ENCODE results near the gene DDT.
"Not testable (repeated sequence)": the region's sequence is repeated elsewhere in the genome, so short reads cannot be mapped to it uniquely, and the experiment has no call there.

Gene DDT

DNA sequence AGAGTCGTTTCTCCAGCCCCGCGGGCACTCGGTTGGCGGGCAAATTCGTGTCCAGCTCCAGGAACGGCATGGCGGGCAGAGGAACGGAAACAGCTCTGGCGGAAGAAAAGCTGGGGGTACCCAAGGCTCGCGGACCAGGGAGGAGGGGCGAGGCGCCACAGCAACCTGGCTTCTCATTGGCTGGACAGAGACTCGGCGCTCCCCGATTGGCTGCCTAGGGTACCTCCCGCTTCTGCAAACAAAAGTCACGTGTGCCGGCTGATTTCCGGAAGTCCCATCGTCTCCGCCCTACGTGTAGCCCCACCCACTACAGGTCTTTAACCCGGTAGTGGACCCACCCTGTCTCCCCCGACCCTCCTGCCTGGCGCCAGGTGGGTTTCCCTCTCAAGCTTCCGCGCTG is at the start of gene DDT:
Gene DDT, minus strand, starts transcription at position 97 of the 400 bp plus-strand sequence. Its CDS starts 27 bp downstream, at position 70.
- DNase-seq (ENCODE audit: low read depth) = not testable (repeated sequence)

DNA sequence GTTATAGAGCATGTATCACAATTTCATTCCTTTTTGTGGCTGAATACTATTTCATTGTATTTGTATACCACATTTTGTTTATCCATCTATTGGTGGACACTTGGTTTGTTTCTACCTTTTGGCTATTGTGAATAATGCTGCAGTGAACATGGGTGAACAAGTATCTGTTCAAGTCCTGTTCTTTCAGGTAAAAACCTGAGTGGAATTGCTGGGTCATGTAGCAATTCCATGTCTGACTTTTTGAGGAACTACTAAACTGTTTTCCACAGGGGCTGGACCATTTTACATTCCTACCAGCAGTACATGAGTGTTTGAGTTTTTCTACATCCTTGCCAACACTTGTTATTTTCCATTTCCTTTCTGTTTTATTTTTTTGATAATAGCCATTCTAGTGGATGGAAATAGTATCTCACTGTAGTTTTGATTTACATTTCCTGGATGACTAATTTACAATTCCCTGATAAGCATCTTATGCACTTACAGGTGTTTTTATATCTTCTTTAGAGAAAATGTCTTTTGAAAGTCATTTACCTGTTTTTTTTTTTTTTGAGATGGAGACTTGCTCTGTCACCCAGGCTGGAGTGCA is 49.1 kb upstream of the DDT start:
- DNase-seq (ENCODE audit: low read depth) = no peak

DNA sequence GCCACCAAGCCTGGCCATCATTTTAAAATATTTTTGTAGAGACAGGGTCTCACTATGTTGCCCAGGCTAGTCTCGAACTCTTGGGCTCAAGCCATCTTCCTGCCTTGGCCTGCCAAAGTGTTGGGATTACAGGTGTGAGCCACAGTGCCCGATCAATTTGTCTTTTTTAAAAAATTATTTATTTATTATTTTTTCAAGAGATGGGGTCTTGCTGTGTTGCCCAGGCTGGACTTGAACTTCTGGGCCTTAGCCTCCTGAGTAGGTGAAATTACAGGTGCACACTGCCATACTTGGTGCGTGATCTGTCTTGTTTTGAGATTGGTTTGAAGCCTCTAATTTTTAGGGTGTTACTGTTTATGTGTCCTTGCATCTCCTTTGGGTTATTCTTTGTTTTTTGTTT is 47.1 kb upstream of the DDT start:
- no peak for DNase-seq (ENCODE audit: low read depth)

DNA sequence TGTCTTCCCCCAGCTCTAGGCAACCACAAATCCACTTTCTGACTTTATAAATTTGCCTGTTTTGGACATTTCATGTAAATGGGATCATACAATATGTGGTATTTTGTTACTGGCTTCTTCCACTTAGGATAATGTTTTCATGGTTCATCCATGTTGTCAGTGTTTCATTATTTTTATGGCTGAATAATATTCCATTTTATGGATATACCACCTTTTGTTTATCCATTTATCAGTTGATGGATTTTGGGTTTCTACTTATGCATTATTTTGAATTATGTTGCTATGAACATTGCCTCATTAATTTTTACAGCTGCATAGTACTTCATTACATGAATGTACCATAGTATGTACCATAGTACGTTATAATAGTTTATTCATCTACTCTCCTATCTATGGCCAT is 41.9 kb upstream of the DDT start:
- DNase-seq (ENCODE audit: low read depth) = no peak

DNA sequence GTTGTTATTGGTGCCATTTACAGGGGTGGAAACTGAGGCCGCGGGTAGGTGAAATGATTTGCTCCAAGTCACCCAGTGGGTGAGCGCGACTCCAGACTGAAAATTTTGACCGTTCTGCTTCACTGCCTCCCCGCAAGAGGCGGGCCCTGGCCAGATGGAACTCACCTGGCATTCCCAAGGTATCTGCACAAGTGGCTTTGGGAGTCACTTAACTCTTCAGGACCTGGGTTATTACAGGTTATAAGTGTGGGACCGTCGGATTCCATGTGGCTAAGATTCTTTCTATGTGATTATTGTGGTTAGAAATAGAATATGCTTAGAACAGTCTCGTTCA is 37.5 kb upstream of the DDT start:
- DNase-seq (ENCODE audit: low read depth) = no peak

DNA sequence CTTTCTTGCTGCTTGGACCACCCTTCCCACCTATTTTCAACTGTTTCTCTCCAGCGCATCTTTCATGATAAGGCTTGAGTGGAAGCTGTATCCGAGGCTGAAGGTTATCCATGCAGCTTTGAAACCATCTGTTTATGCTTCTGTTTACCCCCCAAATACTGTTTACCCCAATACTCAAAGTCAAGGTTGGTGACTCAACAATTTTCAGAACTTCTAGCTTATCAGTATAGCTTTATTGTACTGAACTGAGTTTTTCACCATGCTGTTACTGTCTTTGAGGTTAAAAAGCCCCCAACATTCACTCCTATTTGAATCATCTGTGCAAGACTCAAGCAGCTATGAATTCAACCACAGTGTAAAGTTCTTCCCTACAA is 35.8 kb upstream of the DDT start:
- no peak for DNase-seq (ENCODE audit: low read depth)

DNA sequence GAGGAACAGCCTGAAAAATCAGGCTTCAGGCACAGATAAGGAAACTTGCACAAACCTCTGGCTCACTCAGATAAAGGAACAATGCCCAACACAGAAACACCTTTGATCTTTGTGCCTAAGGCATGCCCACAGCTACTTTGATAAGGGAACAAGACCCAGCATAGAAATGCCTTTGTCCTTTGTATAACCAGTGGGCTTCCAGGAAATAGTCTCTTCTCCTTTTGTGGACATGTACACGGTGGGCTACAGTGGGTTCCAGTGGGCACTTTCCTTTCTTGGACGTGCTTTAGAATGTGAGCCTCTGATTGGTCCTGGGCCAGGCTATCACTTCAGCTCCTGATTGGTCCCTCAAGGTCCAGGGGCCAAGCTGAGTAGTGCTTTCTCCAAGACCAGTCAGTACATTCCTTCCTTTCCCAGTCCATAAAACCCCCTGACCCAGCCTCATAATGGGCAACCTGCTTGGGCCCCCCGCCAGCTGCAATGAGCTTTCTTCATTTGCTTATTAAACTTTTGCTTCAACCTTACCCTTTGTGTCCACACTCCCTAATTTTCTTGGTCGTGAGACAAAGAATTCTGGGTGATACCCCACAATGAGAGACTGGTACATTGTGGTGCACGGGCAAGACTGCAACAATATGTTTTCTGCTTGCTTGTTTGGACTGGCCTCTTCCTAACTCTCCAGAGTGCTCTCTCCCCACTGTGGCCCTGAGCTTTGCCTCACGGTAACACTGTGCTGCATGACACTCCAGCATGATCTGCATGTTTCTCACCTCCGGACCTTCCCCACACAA is 35.2 kb upstream of the DDT start:
- DNase-seq (ENCODE audit: low read depth) = no peak

- DNase-seq (ENCODE audit: low read depth) = no peak
Measured at GRCh38 chr22:24008381-24009226, 34.4 kb upstream of the DDT start.

DNA sequence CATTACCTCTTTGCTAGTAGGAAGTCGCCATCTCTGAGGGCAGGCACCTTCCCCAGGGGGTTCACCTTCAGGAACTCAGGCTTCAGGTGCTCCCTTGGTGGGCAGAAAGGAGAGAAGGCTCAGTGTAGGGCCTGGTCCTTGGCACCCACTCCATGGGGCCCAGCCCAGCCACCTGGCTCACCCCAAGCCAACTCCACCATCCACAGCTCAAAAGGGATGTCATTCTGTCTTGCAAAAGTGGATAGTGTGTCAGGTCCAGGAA is 33.7 kb upstream of the DDT start:
- no peak for DNase-seq (ENCODE audit: low read depth)

DNA sequence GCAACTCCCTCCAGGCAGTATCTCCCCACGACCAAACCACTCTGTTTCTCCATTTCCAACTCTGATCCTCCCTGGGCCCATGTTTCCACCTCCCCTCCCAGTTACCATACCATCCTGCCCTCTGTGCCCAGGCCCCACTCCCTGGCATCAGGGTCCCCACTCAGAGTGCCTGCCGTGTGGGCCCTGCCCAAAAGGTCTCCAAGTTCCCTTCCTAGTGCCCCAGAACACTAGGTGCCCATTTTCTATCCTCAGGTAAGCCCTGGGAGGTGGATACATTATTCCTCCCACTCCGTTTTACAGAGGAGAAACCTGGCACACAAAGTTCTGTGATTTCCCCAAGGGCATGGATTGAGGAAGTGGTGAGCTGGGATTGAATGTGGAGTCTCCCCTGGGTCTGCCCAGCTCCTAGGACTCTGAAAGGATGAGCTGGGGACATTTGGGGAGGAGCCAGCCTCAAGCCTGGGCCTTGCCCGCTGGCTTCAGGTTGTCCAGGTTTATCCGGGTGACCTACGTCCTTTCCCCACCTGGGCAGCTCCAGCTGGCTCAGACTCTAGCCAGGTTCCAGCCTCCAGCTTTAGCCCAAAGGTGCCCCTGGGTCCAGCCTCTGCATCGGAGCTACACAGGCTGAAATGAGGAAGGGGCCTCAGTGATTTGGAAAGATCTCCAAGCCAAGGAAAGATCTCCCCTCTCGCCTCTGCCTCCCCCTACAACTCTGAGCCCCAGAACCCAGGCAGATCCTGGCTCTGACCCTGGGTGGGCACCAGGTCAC is 33.2 kb upstream of the DDT start:
- no peak for DNase-seq (ENCODE audit: low read depth)

DNA sequence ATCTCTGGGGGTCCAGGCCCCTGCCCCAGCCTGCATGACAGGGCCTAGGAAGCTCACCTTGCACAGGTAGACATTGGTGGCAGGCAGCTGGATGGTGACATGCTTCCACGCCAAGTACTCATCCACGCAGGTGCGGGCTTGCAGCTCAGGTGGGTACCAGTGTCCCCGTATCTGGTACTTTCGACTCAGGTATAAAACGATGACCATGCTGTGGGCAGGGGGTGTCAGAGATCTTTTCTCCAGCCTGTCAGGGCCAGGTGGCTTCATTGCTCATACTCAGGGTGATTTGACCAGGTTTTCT is 32.6 kb upstream of the DDT start:
- no peak for DNase-seq (ENCODE audit: low read depth)

- no peak for DNase-seq (ENCODE audit: low read depth)
Measured at GRCh38 chr22:24006207-24006913, 32.1 kb upstream of the DDT start.

DNA sequence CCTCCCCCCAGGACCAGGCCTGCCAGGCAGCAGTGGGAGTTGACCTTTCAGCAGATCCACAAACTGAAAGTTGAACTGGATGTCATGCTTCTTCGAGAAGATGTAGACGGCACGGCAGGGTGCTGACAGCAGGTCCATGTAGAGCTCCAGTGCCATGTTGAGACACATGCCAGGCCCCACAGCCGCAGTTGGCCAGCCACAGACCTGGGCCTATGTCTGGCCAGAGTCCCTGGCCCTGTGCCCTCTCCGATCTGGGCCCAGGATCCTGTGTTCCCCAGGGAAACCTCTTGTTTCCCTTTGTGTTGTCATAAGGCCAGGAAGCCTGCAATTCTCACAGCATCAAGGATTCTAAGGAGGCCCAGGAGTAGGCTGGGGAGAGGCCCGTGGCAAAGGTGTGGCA is 31.0 kb upstream of the DDT start, which contains the start of gene GSTT4:
Gene GSTT4, minus strand, starts transcription at position 253 of the 400 bp plus-strand sequence. Its CDS starts 97 bp downstream, at position 156.
- no peak for DNase-seq (ENCODE audit: low read depth)

DNA sequence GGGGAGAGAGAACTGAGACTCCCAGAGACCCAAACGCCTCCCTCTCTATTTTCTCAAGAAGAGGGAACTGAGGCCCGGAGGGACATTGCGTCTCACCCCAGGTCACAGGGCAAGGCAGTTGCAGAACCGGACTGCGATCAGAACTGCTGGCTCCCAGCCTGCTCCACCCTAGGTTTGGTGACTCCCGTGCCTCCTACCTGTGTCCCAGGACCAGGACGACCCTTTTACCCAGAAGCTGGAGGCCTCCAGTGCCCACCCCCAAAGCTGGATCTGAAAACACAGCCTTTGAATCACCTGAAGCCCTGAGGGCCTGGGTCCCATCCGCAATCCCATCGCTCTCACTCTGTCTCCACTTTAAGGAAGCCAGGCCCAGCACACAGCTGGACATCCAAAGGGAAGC is 29.6 kb upstream of the DDT start:
- DNase-seq (ENCODE audit: low read depth) = no peak

GRCh38 chr22:24002851-24003250 is 28.6 kb upstream of the DDT start:
- peak; percentile 57 for DNase-seq (ENCODE audit: low read depth)

GRCh38 chr22:24002272-24002671 is 28.0 kb upstream of the DDT start:
- DNase-seq (ENCODE audit: low read depth) = no peak

GRCh38 chr22:24001314-24001713 is 27.1 kb upstream of the DDT start:
- DNase-seq (ENCODE audit: low read depth) = no peak

- not testable (repeated sequence) for DNase-seq (ENCODE audit: low read depth)
Measured at GRCh38 chr22:23999779-24000178, 25.5 kb upstream of the DDT start.

- DNase-seq (ENCODE audit: low read depth) = no peak
Measured at GRCh38 chr22:23997092-23997491, 22.9 kb upstream of the DDT start.

- not testable (repeated sequence) for DNase-seq (ENCODE audit: low read depth)
Measured at GRCh38 chr22:23993581-23994177, 19.4 kb upstream of the DDT start.

DNA sequence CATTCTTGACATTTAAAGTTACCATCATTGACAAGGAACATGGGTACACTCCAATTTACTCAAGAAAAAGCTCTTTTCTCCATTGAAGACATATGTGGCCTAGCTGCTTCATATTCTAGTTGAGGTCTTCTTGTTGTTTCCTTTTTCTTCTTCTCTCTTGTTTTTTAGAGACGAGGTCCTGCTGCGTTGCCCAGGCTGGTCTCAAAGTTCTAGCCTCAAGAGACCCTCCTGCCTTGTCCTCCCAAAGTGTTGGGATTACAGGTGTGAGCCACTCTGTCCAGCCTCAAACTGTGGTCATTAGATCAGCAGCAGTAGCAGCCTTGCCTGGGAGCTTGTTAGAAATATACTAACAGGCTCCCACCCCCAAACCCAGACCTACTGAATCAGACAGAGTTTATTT is 18.8 kb upstream of the DDT start:
- not testable (repeated sequence) for DNase-seq (ENCODE audit: low read depth)

All from amniotic epithelial cell (primary cell).